HUES48 (cell line): Measurements from ENCODE around the gene ZNF71.
"Not testable (repeated sequence)": the region's sequence is repeated elsewhere in the genome, so short reads cannot be mapped to it uniquely, and the experiment has no call there.

ENCODE experiments used
- H3K27ac ChIP-seq: one replicate; pipeline ENCODE4 v1.7.0; 2013; ENCODE audit warnings: low read depth, low read length, inconsistent platforms
- H3K27me3 ChIP-seq: 2 replicates; pipeline ENCODE4 v1.6.1; 2013; ENCODE audit warnings: mild to moderate bottlenecking, low read length; ENCODE audit not compliant: control insufficient read depth, insufficient read depth
- H3K36me3 ChIP-seq: 2 replicates; pipeline ENCODE4 v1.6.1; 2013; ENCODE audit warnings: low read length; ENCODE audit not compliant: control insufficient read depth, insufficient read depth
- H3K4me1 ChIP-seq: 2 replicates; pipeline ENCODE4 v1.6.1; 2013; ENCODE audit warnings: mild to moderate bottlenecking, low read length; ENCODE audit not compliant: control insufficient read depth, insufficient read depth
- H3K4me3 ChIP-seq: 2 replicates; pipeline ENCODE4 v1.5.1; 2013; ENCODE audit warnings: mild to moderate bottlenecking, low read depth, low read length
- H3K9ac ChIP-seq: 2 replicates; pipeline ENCODE4 v1.6.1; 2013; ENCODE audit warnings: mild to moderate bottlenecking, low read depth, low read length, moderate library complexity
- H3K9me3 ChIP-seq: 2 replicates; pipeline ENCODE4 v1.6.1; 2013; ENCODE audit warnings: low read length; ENCODE audit not compliant: control insufficient read depth, insufficient read depth

The ZNF71 gene

GRCh38 chr19:56663931-56664500, 68.9 kb downstream of the ZNF71 start:
- H3K36me3 ChIP-seq = no peaks in the 10 kb centered on the region
- H3K27me3 ChIP-seq = no peaks in the 10 kb centered on the region
- no peak overlapping the region for H3K27ac ChIP-seq
- H3K4me3 ChIP-seq = no peak overlapping the region
- no peaks in the 10 kb centered on the region for H3K4me1 ChIP-seq
- peaks cover 83% of the 10 kb centered on the region for H3K9me3 ChIP-seq
- no peak overlapping the region for H3K9ac ChIP-seq

GRCh38 chr19:56664511-56664910, 69.4 kb downstream of the ZNF71 start:
- H3K4me1 ChIP-seq = no peaks in the 10 kb centered on the region
- no peak overlapping the region for H3K27ac ChIP-seq
- peaks cover 81% of the 10 kb centered on the region for H3K9me3 ChIP-seq
- H3K9ac ChIP-seq = no peak overlapping the region
- no peaks in the 10 kb centered on the region for H3K36me3 ChIP-seq
- no peaks in the 10 kb centered on the region for H3K27me3 ChIP-seq
- no peak overlapping the region for H3K4me3 ChIP-seq

- no peak overlapping the region for H3K9ac ChIP-seq
- peaks cover 74% of the 10 kb centered on the region for H3K9me3 ChIP-seq
- no peaks in the 10 kb centered on the region for H3K4me1 ChIP-seq
- no peaks in the 10 kb centered on the region for H3K36me3 ChIP-seq
- no peak overlapping the region for H3K4me3 ChIP-seq
- no peaks in the 10 kb centered on the region for H3K27me3 ChIP-seq
- H3K27ac ChIP-seq = no peak overlapping the region
These were observed 72.3 kb downstream of the ZNF71 start for GRCh38 chr19:56667311-56667870.

GRCh38 chr19:56668676-56669075, 73.6 kb downstream of the ZNF71 start:
- Histone ChIP-seq H3K9me3 (peaks cover 68% of the 10 kb centered on the region), H3K9ac (no peak overlapping the region), H3K36me3 (no peaks in the 10 kb centered on the region), H3K27ac (no peak overlapping the region), H3K4me1 (no peaks in the 10 kb centered on the region), H3K27me3 (no peaks in the 10 kb centered on the region), H3K4me3 (no peak overlapping the region)

- Histone ChIP-seq H3K9ac (no peak overlapping the region), H3K27me3 (no peaks in the 10 kb centered on the region), H3K4me3 (no peak overlapping the region; the same call in 1 of the 2 replicates), H3K36me3 (no peaks in the 10 kb centered on the region), H3K4me1 (no peaks in the 10 kb centered on the region), H3K27ac (no peak overlapping the region), H3K9me3 (peaks cover 65% of the 10 kb centered on the region)
These were observed 75.4 kb downstream of the ZNF71 start for GRCh38 chr19:56670401-56670960.

GRCh38 chr19:56670961-56671612, 76.0 kb downstream of the ZNF71 start:
- no peak overlapping the region for H3K9ac ChIP-seq

GRCh38 chr19:56671613-56671994, 76.5 kb downstream of the ZNF71 start, which contains the start of gene ZNF835:
ZNF835 (minus strand) TSS chr19:56671757; CDS start chr19:56665198, 6,559 bp downstream.
- peak within 1 kb of the TSS; percentile 52 for H3K4me3 ChIP-seq

More at GRCh38 chr19:56670961-56671612, 76.0 kb downstream of the ZNF71 start:
- Histone ChIP-seq H3K27ac (no peak overlapping the region), H3K4me1 (no peaks in the 10 kb centered on the region), H3K27me3 (no peaks in the 10 kb centered on the region), H3K36me3 (no peaks in the 10 kb centered on the region), H3K9me3 (peaks cover 69% of the 10 kb centered on the region), H3K4me3 (peak overlapping the region; percentile 52)

GRCh38 chr19:56672610-56673009, 77.5 kb downstream of the ZNF71 start:
- not testable (repeated sequence) for H3K9ac ChIP-seq, H3K4me1 ChIP-seq, H3K27ac ChIP-seq, H3K4me3 ChIP-seq, H3K36me3 ChIP-seq, H3K27me3 ChIP-seq
- peaks cover 70% of the 10 kb centered on the region for H3K9me3 ChIP-seq

More at GRCh38 chr19:56671613-56671994, 76.5 kb downstream of the ZNF71 start, which contains the start of gene ZNF835:
- H3K4me1 ChIP-seq = no peaks in the 10 kb centered on the region
- H3K9me3 ChIP-seq = peaks cover 70% of the 10 kb centered on the region
- no peak within 1 kb of the TSS for H3K9ac ChIP-seq
- no peaks in the 10 kb centered on the region for H3K27me3 ChIP-seq
- H3K27ac ChIP-seq = no peak within 1 kb of the TSS
- no peaks in the 10 kb centered on the region for H3K36me3 ChIP-seq
